ENCODE measurements around the gene TMEM240.

- TF ChIP-seq, protein P1, sequence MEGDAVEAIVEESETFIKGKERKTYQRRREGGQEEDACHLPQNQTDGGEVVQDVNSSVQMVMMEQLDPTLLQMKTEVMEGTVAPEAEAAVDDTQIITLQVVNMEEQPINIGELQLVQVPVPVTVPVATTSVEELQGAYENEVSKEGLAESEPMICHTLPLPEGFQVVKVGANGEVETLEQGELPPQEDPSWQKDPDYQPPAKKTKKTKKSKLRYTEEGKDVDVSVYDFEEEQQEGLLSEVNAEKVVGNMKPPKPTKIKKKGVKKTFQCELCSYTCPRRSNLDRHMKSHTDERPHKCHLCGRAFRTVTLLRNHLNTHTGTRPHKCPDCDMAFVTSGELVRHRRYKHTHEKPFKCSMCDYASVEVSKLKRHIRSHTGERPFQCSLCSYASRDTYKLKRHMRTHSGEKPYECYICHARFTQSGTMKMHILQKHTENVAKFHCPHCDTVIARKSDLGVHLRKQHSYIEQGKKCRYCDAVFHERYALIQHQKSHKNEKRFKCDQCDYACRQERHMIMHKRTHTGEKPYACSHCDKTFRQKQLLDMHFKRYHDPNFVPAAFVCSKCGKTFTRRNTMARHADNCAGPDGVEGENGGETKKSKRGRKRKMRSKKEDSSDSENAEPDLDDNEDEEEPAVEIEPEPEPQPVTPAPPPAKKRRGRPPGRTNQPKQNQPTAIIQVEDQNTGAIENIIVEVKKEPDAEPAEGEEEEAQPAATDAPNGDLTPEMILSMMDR (IDR thresholded peaks at IDR 0.05) = no peak
- TF ChIP-seq POLR2A (IDR thresholded peaks at IDR 0.05) = no peak
These were observed 23.8 kb upstream of the TMEM240 start for GRCh38 chr1:1564268-1564667.
